Gastroesophageal sphincter (tissue), 4 donors: ENCODE measurements around the gene NCKAP5. TPM values are rescaled to one million over a fixed set of nuclear protein-coding genes. Genes with fewer than 3 reads are reported as not detected.

Source experiments
- ATAC-seq: fragments of 150-250 bp; one replicate; pipeline ENCODE4 v1.9.1; 2016; ENCODE audit warnings: mild to moderate bottlenecking, moderate library complexity
- H3K27ac ChIP-seq, 4 donors: fragments of 200-600 bp; sonication (generic) in 3 of 4; 1 replicate in 3 of 4; 2 replicates in 1 of 4; pipeline ENCODE4 v1.5.1; 2016 to 2019
- H3K27me3 ChIP-seq: fragments of 200-600 bp; sonication (generic); one replicate; pipeline ENCODE4 v1.5.1; 2019
- H3K36me3 ChIP-seq, 2 donors: fragments of 200-600 bp; sonication (generic); one replicate each; pipeline ENCODE4 v1.5.1; 2019; ENCODE audit warnings: control low read depth in 1 of 2
- H3K4me1 ChIP-seq, 3 donors: fragments of 200-600 bp; sonication (generic); 1 replicate in 2 of 3; 2 replicates in 1 of 3; pipeline ENCODE4 v1.5.1; 2016 to 2019; ENCODE audit warnings: control low read depth in 2 of 3
- H3K4me3 ChIP-seq, 2 donors: fragments of 200-600 bp; sonication (generic); one replicate each; pipeline ENCODE4 v1.5.1; 2019; ENCODE audit warnings: mild to moderate bottlenecking in 1 of 2, moderate library complexity in 1 of 2
- H3K9me3 ChIP-seq, 3 donors: fragments of 200-600 bp; sonication (generic); one replicate each; pipeline ENCODE4 v1.5.1; 2017 to 2019; ENCODE audit warnings: control low read depth in 2 of 3
- CTCF ChIP-seq, 4 experiments: fragments of 200-600 bp in 2 of 4; fragments of 450-650 bp in 2 of 4; sonication (generic) in 1 of 4; IDR thresholded peaks; one replicate each; pipeline ENCODE4 v1.5.1; 2017 to 2019; ENCODE audit warnings: antibody characterized with exemption in 4 of 4, mild to moderate bottlenecking in 2 of 4, moderate library complexity in 2 of 4
- EP300 ChIP-seq: sonication (generic); formaldehyde crosslinking; IDR thresholded peaks from one replicate; pipeline ENCODE4 v1.6.1; 2017; ENCODE audit warnings: antibody characterized with exemption, mild to moderate bottlenecking
- POLR2A ChIP-seq, 2 donors: fragments of 450-650 bp; IDR thresholded peaks; one replicate each; pipeline ENCODE4 v1.6.1; 2017; ENCODE audit warnings: antibody characterized with exemption in 2 of 2, mild to moderate bottlenecking in 2 of 2, moderate library complexity in 1 of 2
- POLR2AphosphoS5 ChIP-seq: sonication (generic); formaldehyde crosslinking; IDR thresholded peaks from one replicate; pipeline ENCODE4 v1.6.1; 2017; ENCODE audit warnings: antibody characterized with exemption
- WGBS, 2 donors: methylation state at CpG; one replicate each; pipeline ENCODE4 v1.1.5; 2018; ENCODE audit warnings: low coverage in 1 of 2; 5-methylcytosine and 5-hydroxymethylcytosine counted together
- total RNA-seq, 4 donors: library from RNA; depleted of rRNA; stranded (reverse); fragments of >200 nt; gene quantifications; one replicate each; pipeline ENCODE4 v1.1.0, GENCODE V29; 2016

NCKAP5 gene
- total RNA-seq, 4 donors from 2014 or later: 0.16 to 0.57 (median 0.33) TPM

- H3K4me3 ChIP-seq: no peak overlapping the region
- H3K27me3 ChIP-seq: no peaks in the 10 kb centered on the region
- no peak overlapping the region for H3K27ac ChIP-seq
- ATAC-seq: no peak
- no peak for TF ChIP-seq EP300
- TF ChIP-seq POLR2A (IDR thresholded peaks at IDR 0.05): no peak
- no peak for TF ChIP-seq CTCF (IDR thresholded peaks at IDR 0.05)
- H3K36me3 ChIP-seq: no peaks in the 10 kb centered on the region
- H3K9me3 ChIP-seq: no peaks in the 10 kb centered on the region
- WGBS, 2 donors: 42 to 71% methylated on average over 7 to 8 of the region's 8 CpGs
- no peaks in the 10 kb centered on the region for H3K4me1 ChIP-seq
Observed at GRCh38 chr2:132951008-132951714, 617.1 kb downstream of the NCKAP5 start.

GRCh38 chr2:132949108-132949507 lies 619.2 kb downstream of the NCKAP5 start:
- Histone ChIP-seq H3K27me3 (no peaks in the 10 kb centered on the region), H3K36me3 (no peaks in the 10 kb centered on the region), H3K4me3 (no peak overlapping the region), H3K27ac (no peak overlapping the region), H3K9me3 (no peaks in the 10 kb centered on the region), H3K4me1 (no peaks in the 10 kb centered on the region)
- WGBS, 2 donors: 88 to 100% methylated on average over 1 to 2 of the region's 3 CpGs
- ATAC-seq: no peak
- no peak for TF ChIP-seq EP300
- TF ChIP-seq POLR2A (IDR thresholded peaks at IDR 0.05): no peak
- no peak for TF ChIP-seq POLR2AphosphoS5
- no peak for TF ChIP-seq CTCF (IDR thresholded peaks at IDR 0.05)

- Histone ChIP-seq H3K27ac (no peak overlapping the region), H3K36me3 (no peaks in the 10 kb centered on the region), H3K4me1 (no peaks in the 10 kb centered on the region), H3K27me3 (no peaks in the 10 kb centered on the region), H3K9me3 (no peaks in the 10 kb centered on the region), H3K4me3 (no peak overlapping the region)
- TF ChIP-seq POLR2AphosphoS5 (no peak), POLR2A (IDR thresholded peaks at IDR 0.05) (no peak), CTCF (IDR thresholded peaks at IDR 0.05) (no peak), EP300 (no peak)
- WGBS, 2 donors: 85% methylated on average over 5 of the region's 6 CpGs
- no peak for ATAC-seq
Observed at GRCh38 chr2:132948211-132948610, 620.1 kb downstream of the NCKAP5 start.

- H3K9me3 ChIP-seq: no peaks in the 10 kb centered on the region
- no peaks in the 10 kb centered on the region for H3K36me3 ChIP-seq
- no peaks in the 10 kb centered on the region for H3K27me3 ChIP-seq
- TF ChIP-seq POLR2A (IDR thresholded peaks at IDR 0.05) (no peak), CTCF (IDR thresholded peaks at IDR 0.05) (no peak), POLR2AphosphoS5 (no peak), EP300 (no peak)
- H3K4me1 ChIP-seq: peaks cover 0 to 5% (median 0%) of the 10 kb centered on the region in 3 donors
- no peak overlapping the region for H3K4me3 ChIP-seq
- WGBS, 2 donors: 65 to 84% methylated on average over 4 to 5 of the region's 5 CpGs
- ATAC-seq: no peak
- H3K27ac ChIP-seq: no peak overlapping the region
Observed at GRCh38 chr2:132943829-132944228, 624.4 kb downstream of the NCKAP5 start.

- H3K27me3 ChIP-seq: no peaks in the 10 kb centered on the region
- WGBS, 2 donors: 85 to 90% methylated on average over 3 to 4 of the region's 4 CpGs
- no peak overlapping the region for H3K4me3 ChIP-seq
- H3K4me1 ChIP-seq: peaks cover 0 to 12% (median 0%) of the 10 kb centered on the region in 3 donors
- no peak overlapping the region for H3K27ac ChIP-seq
- H3K9me3 ChIP-seq: no peaks in the 10 kb centered on the region
- no peak for ATAC-seq
- no peak for TF ChIP-seq POLR2A (IDR thresholded peaks at IDR 0.05)
- TF ChIP-seq CTCF (IDR thresholded peaks at IDR 0.05): no peak
- TF ChIP-seq POLR2AphosphoS5: no peak
- TF ChIP-seq EP300: no peak
- no peaks in the 10 kb centered on the region for H3K36me3 ChIP-seq
Observed at GRCh38 chr2:132941296-132942020, 626.8 kb downstream of the NCKAP5 start.
